ENCODE measurements around the gene TRMT10B.

The TRMT10B gene

GRCh38 chr9:37740631-37741328 is 12.8 kb upstream of the TRMT10B start:
- TF ChIP-seq MAX (IDR thresholded peaks at IDR 0.05; ENCODE audit: low read depth, low read length) (no peak), CTCF (IDR thresholded peaks at IDR 0.05; ENCODE audit: low read depth, low read length) (no peak), POLR2A (IDR thresholded peaks at IDR 0.05; ENCODE audit: extremely low read depth, insufficient read length) (no peak), MYC (IDR thresholded peaks at IDR 0.05; ENCODE audit: low read depth, low read length) (no peak)
- H3K4me3 ChIP-seq (ENCODE audit: low read depth, low read length), result no peak overlapping the region
- DNase-seq (ENCODE audit: low read depth), result no peak

- no peak overlapping the region for H3K4me3 ChIP-seq (ENCODE audit: low read depth, low read length)
- DNase-seq (ENCODE audit: low read depth), result no peak
- TF ChIP-seq POLR2A (IDR thresholded peaks at IDR 0.05; ENCODE audit: extremely low read depth, insufficient read length) (no peak), MYC (IDR thresholded peaks at IDR 0.05; ENCODE audit: low read depth, low read length) (no peak), CTCF (IDR thresholded peaks at IDR 0.05; ENCODE audit: low read depth, low read length) (no peak)
These were observed 7.6 kb upstream of the TRMT10B start for GRCh38 chr9:37745970-37746369.

- no peak for TF ChIP-seq CTCF (IDR thresholded peaks at IDR 0.05; ENCODE audit: low read depth, low read length)
- no peak for TF ChIP-seq MAX (IDR thresholded peaks at IDR 0.05; ENCODE audit: low read depth, low read length)
- no peak for TF ChIP-seq MYC (IDR thresholded peaks at IDR 0.05; ENCODE audit: low read depth, low read length)
- TF ChIP-seq POLR2A (IDR thresholded peaks at IDR 0.05; ENCODE audit: extremely low read depth, insufficient read length), result no peak
- H3K4me3 ChIP-seq (ENCODE audit: low read depth, low read length), result no peak overlapping the region
- no peak for DNase-seq (ENCODE audit: low read depth)
These were observed 6.9 kb upstream of the TRMT10B start for GRCh38 chr9:37746448-37747270.

- peak; percentile 61 for DNase-seq (ENCODE audit: low read depth)
- peak; percentile 92 for TF ChIP-seq MYC (IDR thresholded peaks at IDR 0.05; ENCODE audit: low read depth, low read length)
- TF ChIP-seq MAX (IDR thresholded peaks at IDR 0.05; ENCODE audit: low read depth, low read length), result peak; percentile 91
- peak; percentile 75 for TF ChIP-seq CTCF (IDR thresholded peaks at IDR 0.05; ENCODE audit: low read depth, low read length)
- no peak for TF ChIP-seq POLR2A (IDR thresholded peaks at IDR 0.05; ENCODE audit: extremely low read depth, insufficient read length)
- no peak overlapping the region for H3K4me3 ChIP-seq (ENCODE audit: low read depth, low read length)
These were observed 6.3 kb upstream of the TRMT10B start for GRCh38 chr9:37747271-37747753.

GRCh38 chr9:37749129-37749528 is 4.5 kb upstream of the TRMT10B start:
- DNase-seq (ENCODE audit: low read depth), result no peak
- TF ChIP-seq POLR2A (IDR thresholded peaks at IDR 0.05; ENCODE audit: extremely low read depth, insufficient read length) (no peak), MAX (IDR thresholded peaks at IDR 0.05; ENCODE audit: low read depth, low read length) (no peak), MYC (IDR thresholded peaks at IDR 0.05; ENCODE audit: low read depth, low read length) (no peak), CTCF (IDR thresholded peaks at IDR 0.05; ENCODE audit: low read depth, low read length) (no peak)
- no peak overlapping the region for H3K4me3 ChIP-seq (ENCODE audit: low read depth, low read length)

Measured in NB4 (cell line).